ENCODE results near the gene GRIP2. TPM values are rescaled to one million over a fixed set of nuclear protein-coding genes. Genes with fewer than 3 reads are reported as not detected.

Gene GRIP2
- total and polyA plus RNA-seq, 12 donors: 0.09 to 2.5 (median 1.1) TPM

DNA sequence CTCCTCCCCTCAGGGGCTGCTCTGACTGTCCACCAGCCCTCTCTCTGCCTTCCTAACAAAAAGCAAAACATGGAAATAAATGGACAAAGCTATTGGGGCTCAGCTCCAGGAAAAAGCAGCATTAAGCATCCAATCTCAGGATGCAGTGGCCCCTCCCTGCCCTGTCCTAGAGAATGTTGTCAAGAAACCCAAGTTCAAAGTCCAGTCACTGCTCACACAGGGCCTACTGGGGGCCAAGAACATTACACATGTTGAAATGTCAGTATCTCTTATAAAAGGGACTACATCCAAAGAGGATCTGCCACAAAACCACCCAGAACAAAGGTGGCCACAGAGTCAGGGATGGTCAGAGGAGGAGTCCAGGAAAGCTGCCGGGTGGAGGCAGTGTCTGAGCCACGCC, 7.6 kb upstream of the GRIP2 start:
- Histone ChIP-seq H3K27me3 (no peaks in the 10 kb centered on the region), H3K36me3 (replicated peaks in 1 of 2) (no peaks in the 10 kb centered on the region), H3K4me3 (no peak overlapping the region), H3K9me3 (replicated peaks in 1 of 3) (no peaks in the 10 kb centered on the region), H3K4me1 (replicated peaks in 1 of 2) (no peaks in the 10 kb centered on the region), H3K27ac (no peak overlapping the region)
- no peak for DNase-seq
- intact Hi-C loops (cut with DNase I): loop anchor here in 1 of 2 donors (5.0 kb wide), 1 partner anchor 285 kb away; no protein-coding TSS in a partner anchor
- 91 to 100% (median 94%) methylated on average over 2 of the region's 2 CpGs for WGBS, 4 donors
- no peak for TF ChIP-seq POLR2A (IDR thresholded peaks at IDR 0.05)
- TF ChIP-seq, protein P1, sequence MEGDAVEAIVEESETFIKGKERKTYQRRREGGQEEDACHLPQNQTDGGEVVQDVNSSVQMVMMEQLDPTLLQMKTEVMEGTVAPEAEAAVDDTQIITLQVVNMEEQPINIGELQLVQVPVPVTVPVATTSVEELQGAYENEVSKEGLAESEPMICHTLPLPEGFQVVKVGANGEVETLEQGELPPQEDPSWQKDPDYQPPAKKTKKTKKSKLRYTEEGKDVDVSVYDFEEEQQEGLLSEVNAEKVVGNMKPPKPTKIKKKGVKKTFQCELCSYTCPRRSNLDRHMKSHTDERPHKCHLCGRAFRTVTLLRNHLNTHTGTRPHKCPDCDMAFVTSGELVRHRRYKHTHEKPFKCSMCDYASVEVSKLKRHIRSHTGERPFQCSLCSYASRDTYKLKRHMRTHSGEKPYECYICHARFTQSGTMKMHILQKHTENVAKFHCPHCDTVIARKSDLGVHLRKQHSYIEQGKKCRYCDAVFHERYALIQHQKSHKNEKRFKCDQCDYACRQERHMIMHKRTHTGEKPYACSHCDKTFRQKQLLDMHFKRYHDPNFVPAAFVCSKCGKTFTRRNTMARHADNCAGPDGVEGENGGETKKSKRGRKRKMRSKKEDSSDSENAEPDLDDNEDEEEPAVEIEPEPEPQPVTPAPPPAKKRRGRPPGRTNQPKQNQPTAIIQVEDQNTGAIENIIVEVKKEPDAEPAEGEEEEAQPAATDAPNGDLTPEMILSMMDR (IDR thresholded peaks at IDR 0.05): no peak

DNA sequence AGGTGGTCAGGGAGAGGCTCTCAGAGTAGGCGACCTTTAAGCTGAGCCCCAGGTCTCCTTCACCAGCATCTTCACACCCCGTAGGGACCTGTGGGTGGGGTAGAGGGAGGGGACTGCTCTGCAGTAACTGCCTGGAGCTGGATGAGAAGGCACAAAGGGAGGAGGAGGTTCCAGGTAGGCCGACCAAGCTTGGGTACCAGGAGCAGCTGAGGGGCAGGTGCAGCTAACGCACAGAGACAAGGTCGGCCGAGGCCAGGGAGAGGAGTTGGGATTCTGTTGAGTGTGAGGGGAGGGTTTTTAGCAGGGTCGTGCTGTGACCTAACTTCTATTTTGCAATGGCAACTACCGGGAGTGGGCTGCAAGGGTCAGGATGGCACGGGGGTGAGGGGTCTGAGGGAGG, 5.9 kb upstream of the GRIP2 start:
- no peaks in the 10 kb centered on the region for H3K4me1 ChIP-seq (replicated peaks in 1 of 2)
- no peak for TF ChIP-seq POLR2A (IDR thresholded peaks at IDR 0.05)
- TF ChIP-seq, protein P1 (IDR thresholded peaks at IDR 0.05): no peak
- no peak overlapping the region for H3K4me3 ChIP-seq
- no peak overlapping the region for H3K27ac ChIP-seq
- WGBS, 4 donors: 72 to 81% (median 74%) methylated on average over 9 of the region's 9 CpGs
- no peaks in the 10 kb centered on the region for H3K27me3 ChIP-seq
- no peaks in the 10 kb centered on the region for H3K9me3 ChIP-seq (replicated peaks in 1 of 3)
- intact Hi-C loops (cut with DNase I): loop anchor here in 1 of 2 donors (5.0 kb wide), 1 partner anchor 284 kb away; no protein-coding TSS in a partner anchor
- no peak for DNase-seq
- no peaks in the 10 kb centered on the region for H3K36me3 ChIP-seq (replicated peaks in 1 of 2)

DNA sequence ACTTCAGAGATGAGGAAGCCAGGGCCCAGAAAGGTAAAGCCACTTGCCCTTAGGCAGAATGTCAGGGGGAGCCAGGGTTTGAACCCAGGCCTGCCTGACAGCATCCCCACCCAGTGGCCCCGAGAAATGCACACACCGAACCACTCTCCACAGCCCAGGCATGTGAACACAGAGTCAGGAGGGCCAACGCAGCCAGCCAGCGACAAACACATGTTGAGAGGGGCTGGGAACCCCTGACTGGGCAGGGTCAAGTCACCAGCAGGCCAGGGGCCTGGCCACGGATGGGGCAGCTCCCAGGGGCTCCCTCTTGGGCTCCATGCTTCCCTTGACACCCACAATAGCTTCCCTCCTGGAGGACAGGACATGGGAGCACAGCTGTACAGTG, 5.1 kb upstream of the GRIP2 start:
- WGBS, 4 donors: 79 to 93% (median 84%) methylated on average over 2 to 5 of the region's 5 CpGs
- Histone ChIP-seq H3K27ac (no peak overlapping the region), H3K4me1 (replicated peaks in 1 of 2) (no peaks in the 10 kb centered on the region), H3K9me3 (replicated peaks in 1 of 3) (no peaks in the 10 kb centered on the region), H3K4me3 (no peak overlapping the region), H3K36me3 (replicated peaks in 1 of 2) (no peaks in the 10 kb centered on the region), H3K27me3 (no peaks in the 10 kb centered on the region)
- no peak for DNase-seq
- intact Hi-C loops (cut with DNase I): loop anchor here in 1 of 2 donors (5.0 kb wide), 1 partner anchor 283 kb away; no protein-coding TSS in a partner anchor
- TF ChIP-seq, protein P1 (IDR thresholded peaks at IDR 0.05): no peak

DNA sequence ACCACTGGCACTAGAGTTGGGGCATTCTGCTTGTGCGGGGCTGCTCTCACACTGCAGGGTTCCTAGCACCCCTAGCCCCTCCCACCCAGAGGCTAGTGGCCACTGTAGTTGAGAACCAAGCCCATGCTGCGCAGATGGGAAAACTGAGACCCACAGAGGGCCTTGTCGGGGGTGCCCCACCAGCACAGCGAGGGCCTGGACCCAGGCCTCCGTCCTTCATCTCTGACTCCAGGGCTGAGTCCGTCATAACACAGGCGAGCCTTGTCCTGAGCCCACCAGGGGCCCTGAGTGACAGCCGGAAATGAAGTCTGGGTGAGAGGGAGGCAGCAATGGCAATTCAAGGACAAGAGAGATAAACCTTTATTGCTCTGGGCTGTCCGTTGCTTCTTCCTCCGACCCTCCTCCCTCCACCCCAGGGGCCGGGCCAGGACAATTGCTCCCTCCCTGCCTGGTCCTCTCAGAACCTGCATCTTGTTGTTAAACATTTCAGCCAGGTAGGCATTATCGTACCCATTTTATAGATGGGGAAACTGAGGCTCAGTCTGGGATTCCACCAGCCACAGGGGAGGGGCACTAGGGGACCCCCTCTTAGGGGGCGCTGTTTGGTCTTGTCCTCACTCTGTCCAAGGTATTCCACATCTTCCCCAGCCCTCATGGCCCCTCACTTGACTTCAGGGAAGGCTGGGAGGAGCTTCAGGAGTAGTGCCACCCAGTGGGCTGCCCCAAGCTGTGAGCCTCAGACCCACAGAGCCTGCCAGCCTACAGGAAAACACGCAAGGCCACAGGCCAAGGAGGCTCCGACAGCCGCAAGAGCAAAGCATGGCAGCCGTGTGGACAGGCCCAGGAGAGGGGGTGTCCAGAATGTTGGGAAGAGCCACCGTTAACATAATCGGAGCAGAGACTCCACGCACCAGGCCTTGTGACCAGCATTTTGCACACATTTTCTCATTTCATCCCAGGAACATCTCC, 4.4 kb upstream of the GRIP2 start:
- WGBS, 4 donors: 88 to 92% (median 90%) methylated on average over 12 to 20 of the region's 20 CpGs
- DNase-seq: no peak
- Histone ChIP-seq H3K9me3 (replicated peaks in 1 of 3) (no peaks in the 10 kb centered on the region), H3K27ac (no peak overlapping the region), H3K36me3 (replicated peaks in 1 of 2) (no peaks in the 10 kb centered on the region), H3K27me3 (no peaks in the 10 kb centered on the region), H3K4me1 (replicated peaks in 1 of 2) (no peaks in the 10 kb centered on the region), H3K4me3 (no peak overlapping the region)
- intact Hi-C loops (cut with DNase I): loop anchor here in 1 of 2 donors (5.0 kb wide), 1 partner anchor 282 kb away; no protein-coding TSS in a partner anchor
- no peak for TF ChIP-seq POLR2A (IDR thresholded peaks at IDR 0.05)
- TF ChIP-seq, protein P1 (IDR thresholded peaks at IDR 0.05): no peak
